Kidney (tissue), 14 donors: ENCODE results near the gene TMEM169. TPM values are rescaled to one million over a fixed set of nuclear protein-coding genes. Genes with fewer than 3 reads are reported as not detected.

ENCODE experiments used
- DNase-seq, 5 donors: peaks; one replicate each; pipeline ENCODE4 v3.0.0-alpha.2; 2013 to 2020
- FAIRE-seq: peaks from 2 replicates; lab custom pipeline; 2012; peaks lifted over from hg19 to GRCh38; lab: Jason Lieb, UNC
- H3K27ac ChIP-seq, 2 donors: one replicate each; pipeline ENCODE4 v1.7.0; 2013; ENCODE audit warnings: low read depth in 2 of 2, low read length in 2 of 2, inconsistent platforms in 1 of 2
- H3K27me3 ChIP-seq: one replicate; pipeline ENCODE4 v1.7.1; 2013; ENCODE audit warnings: low read length, inconsistent platforms; ENCODE audit not compliant: control insufficient read depth, insufficient read depth
- H3K36me3 ChIP-seq, 3 donors: one replicate each; pipeline versions ENCODE4 v1.7.0 to v1.7.1; 2013; ENCODE audit warnings: low read length in 3 of 3, control low read depth in 1 of 3, inconsistent platforms in 1 of 3; ENCODE audit not compliant: insufficient read depth in 3 of 3, control insufficient read depth in 2 of 3
- H3K4me1 ChIP-seq, 3 donors: one replicate each; pipeline versions ENCODE4 v1.7.0 to v1.7.1; 2013; ENCODE audit warnings: low read length in 3 of 3, inconsistent platforms in 1 of 3, low read depth in 1 of 3; ENCODE audit not compliant: control insufficient read depth in 2 of 3, insufficient read depth in 2 of 3
- H3K4me3 ChIP-seq, 3 donors: one replicate each; pipeline versions ENCODE4 v1.7.0 to v1.8.1; 2013; ENCODE audit warnings: low read length in 3 of 3, control low read depth in 1 of 3, inconsistent platforms in 1 of 3
- H3K9ac ChIP-seq, 3 donors: one replicate each; pipeline versions ENCODE4 v1.7.0 to v1.7.1; 2013; ENCODE audit warnings: low read length in 3 of 3, control low read depth in 1 of 3, inconsistent platforms in 1 of 3
- H3K9me3 ChIP-seq, 3 donors: one replicate each; pipeline versions ENCODE4 v1.7.0 to v1.7.1; 2013; ENCODE audit warnings: low read length in 3 of 3, control low read depth in 1 of 3, inconsistent platforms in 1 of 3; ENCODE audit not compliant: control insufficient read depth in 2 of 3, insufficient read depth in 1 of 3
- CTCF ChIP-seq: IDR thresholded peaks from 3 replicates; pipeline ENCODE4 v1.5.1; 2012; ENCODE audit warnings: mild to moderate bottlenecking, moderate library complexity, borderline replicate concordance; ENCODE audit not compliant: insufficient read depth; ENCODE audit errors: extremely low read depth
- intact Hi-C: fragments of 100-400 bp; cut with DNase I; formaldehyde crosslinking; loops from one replicate; pipeline ENCODE4 v1.11.1; 2022
- polyA plus RNA-seq: library from polyadenylated mRNA; stranded (reverse); fragments of 350-450 nt; fragmentation: Illumina TruSeq; extraction: RNeasy Lipid Tissue Mini Kit (QIAGEN cat#74804); gene quantifications from one replicate; pipeline ENCODE4 v1.2.3, GENCODE V29; 2014; ENCODE audit warnings: low read depth, low replicate concordance; ENCODE audit not compliant: insufficient read depth
- total RNA-seq: library from RNA; stranded (reverse); fragmentation: NEBNext Ultra II Directional; extraction: Animal tissue kit (Norgen Biotek cat#: 25700); gene quantifications from one replicate; pipeline ENCODE4 v1.2.1, GENCODE V29; 2021
- donor health status: control.
- donor health status: control.
- donor health status: control.
- donor health status: control.
- donor health status: control.
- donor health status: DM: yes; HTN: yes; CAD: no.
- donor health status: Normal renal cell carcinoma (clear cell type).

The TMEM169 gene
- total and polyA plus RNA-seq, 2 donors from 2014 or later: 1.6 to 4.6 TPM

GRCh38 chr2:216110620-216111019 is 28.9 kb downstream of the TMEM169 start:
- no peak for TF ChIP-seq CTCF
- Histone ChIP-seq H3K9ac (peak overlapping the region in 2 of 3 donors; percentile 11 to 97), H3K4me1 (peaks cover 7 to 17% (median 10%) of the 10 kb centered on the region in 3 donors), H3K27ac (no peak overlapping the region), H3K9me3 (no peaks in the 10 kb centered on the region), H3K36me3 (peaks cover 10 to 27% (median 13%) of the 10 kb centered on the region in 3 donors), H3K27me3 (no peaks in the 10 kb centered on the region), H3K4me3 (peak overlapping the region in 2 of 3 donors; percentile 95 to 98)
- intact Hi-C loops: no loop called here
- FAIRE-seq (no peak), DNase-seq (no peak)

- Histone ChIP-seq H3K27me3 (no peaks in the 10 kb centered on the region), H3K36me3 (peaks cover 10 to 27% (median 13%) of the 10 kb centered on the region in 3 donors), H3K9ac (no peak overlapping the region), H3K9me3 (no peaks in the 10 kb centered on the region), H3K4me1 (peaks cover 7 to 17% (median 10%) of the 10 kb centered on the region in 3 donors), H3K4me3 (no peak overlapping the region), H3K27ac (no peak overlapping the region)
- intact Hi-C loops: no loop called here
- no peak for TF ChIP-seq CTCF
- DNase-seq (no peak), FAIRE-seq (no peak)
These were observed 29.4 kb downstream of the TMEM169 start for GRCh38 chr2:216111122-216111521.

GRCh38 chr2:216112926-216113325 is 31.2 kb downstream of the TMEM169 start:
- Histone ChIP-seq H3K36me3 (peaks cover 10 to 27% (median 13%) of the 10 kb centered on the region in 3 donors), H3K4me3 (no peak overlapping the region), H3K27ac (no peak overlapping the region), H3K27me3 (no peaks in the 10 kb centered on the region), H3K9ac (no peak overlapping the region), H3K4me1 (peaks cover 7 to 17% (median 10%) of the 10 kb centered on the region in 3 donors), H3K9me3 (no peaks in the 10 kb centered on the region)
- FAIRE-seq (no peak), DNase-seq (no peak)
- intact Hi-C loops: no loop called here
- no peak for TF ChIP-seq CTCF

- H3K4me1 ChIP-seq: peaks cover 4 to 14% (median 10%) of the 10 kb centered on the region in 3 donors
- no peak for DNase-seq
- no peaks in the 10 kb centered on the region for H3K27me3 ChIP-seq
- no peak overlapping the region for H3K9ac ChIP-seq
- H3K27ac ChIP-seq: no peak overlapping the region
- peaks cover 12 to 32% (median 16%) of the 10 kb centered on the region in 3 donors for H3K36me3 ChIP-seq
- no peaks in the 10 kb centered on the region for H3K9me3 ChIP-seq
- H3K4me3 ChIP-seq: no peak overlapping the region
- intact Hi-C loops: no loop called here
- no peak for TF ChIP-seq CTCF
- FAIRE-seq: no peak
These were observed 31.9 kb downstream of the TMEM169 start for GRCh38 chr2:216113572-216113971.
